ENCODE measurements around the gene ALK.
"Not testable (repeated sequence)": the region's sequence is repeated elsewhere in the genome, so short reads cannot be mapped to it uniquely, and the experiment has no call there.

- not testable (repeated sequence) for TF ChIP-seq ZFX (IDR thresholded peaks at IDR 0.05); CTCF (conservative IDR thresholded peaks at IDR 0.05)
Measured at GRCh38 chr2:29245035-29245741, 676.2 kb downstream of the ALK start.
